H9 (cell line): ENCODE measurements around the gene NEAT1. TPM values are rescaled to one million over a fixed set of nuclear protein-coding genes. Genes with fewer than 3 reads are reported as not detected.

Experiments
- DNase-seq: peaks from one replicate; pipeline ENCODE4 v3.0.0-alpha.2; 2017
- H2AFZ ChIP-seq: one replicate; pipeline ENCODE4 v1.6.1; 2013; ENCODE audit warnings: mild to moderate bottlenecking, low read length, control low read depth, moderate library complexity
- H2AK5ac ChIP-seq: 2 replicates; pipeline ENCODE4 v1.6.1; 2013; ENCODE audit warnings: low read length, control low read depth, mixed read lengths; ENCODE audit not compliant: insufficient read length
- H2BK120ac ChIP-seq: one replicate; pipeline ENCODE4 v1.6.1; 2013; ENCODE audit warnings: low read depth, mild to moderate bottlenecking, low read length, control low read depth, inconsistent platforms; ENCODE audit not compliant: poor library complexity, severe bottlenecking
- H2BK12ac ChIP-seq: 2 replicates; pipeline ENCODE4 v1.6.1; 2013; ENCODE audit warnings: low read length, control low read depth, mixed read lengths, low read depth; ENCODE audit not compliant: insufficient read length
- H2BK15ac ChIP-seq: 2 replicates; pipeline ENCODE4 v1.6.1; 2013; ENCODE audit warnings: low read depth, low read length, control low read depth
- H2BK20ac ChIP-seq: one replicate; pipeline ENCODE4 v1.6.1; 2013; ENCODE audit warnings: low read depth, mild to moderate bottlenecking, low read length, control low read depth, inconsistent platforms; ENCODE audit not compliant: poor library complexity, severe bottlenecking
- H2BK5ac ChIP-seq: 2 replicates; pipeline ENCODE4 v1.6.1; 2013; ENCODE audit warnings: low read length, control low read depth, mixed read lengths; ENCODE audit not compliant: insufficient read length
- H3K14ac ChIP-seq: 2 replicates; pipeline ENCODE4 v1.6.1; 2013; ENCODE audit warnings: low read length, control low read depth; ENCODE audit not compliant: insufficient read depth
- H3K18ac ChIP-seq: 2 replicates; pipeline ENCODE4 v1.6.1; 2013; ENCODE audit warnings: low read depth, mild to moderate bottlenecking, mixed read lengths, low read length, control low read depth; ENCODE audit not compliant: insufficient read length
- H3K23ac ChIP-seq: 2 replicates; pipeline ENCODE4 v1.6.1; 2013; ENCODE audit warnings: low read length, control low read depth, mixed read lengths, low read depth; ENCODE audit not compliant: insufficient read length
- H3K23me2 ChIP-seq: 2 replicates; pipeline ENCODE4 v1.6.1; 2013; ENCODE audit warnings: low read depth, mild to moderate bottlenecking, mixed read lengths, low read length, control low read depth; ENCODE audit not compliant: insufficient read length, poor library complexity, severe bottlenecking
- H3K27ac ChIP-seq: 2 replicates; pipeline ENCODE4 v1.5.1; 2013; ENCODE audit warnings: low read length, control low read depth, mixed read lengths, low read depth; ENCODE audit not compliant: insufficient read length
- H3K27me3 ChIP-seq: 2 replicates; pipeline ENCODE4 v1.6.1; 2013; ENCODE audit warnings: low read length, control low read depth, inconsistent platforms; ENCODE audit not compliant: insufficient read depth
- H3K4ac ChIP-seq: 2 replicates; pipeline ENCODE4 v1.6.1; 2013; ENCODE audit warnings: low read depth, mild to moderate bottlenecking, control low read depth, inconsistent platforms, low read length, moderate library complexity
- H3K4me1 ChIP-seq: 2 replicates; pipeline ENCODE4 v1.6.1; 2013; ENCODE audit warnings: low read length, control low read depth, inconsistent platforms; ENCODE audit not compliant: insufficient read depth
- H3K4me2 ChIP-seq: 2 replicates; pipeline ENCODE4 v1.6.1; 2013; ENCODE audit warnings: low read length, control low read depth, mixed read lengths; ENCODE audit not compliant: insufficient read length, insufficient read depth
- H3K56ac ChIP-seq: 2 replicates; pipeline ENCODE4 v1.6.1; 2013; ENCODE audit warnings: low read depth, mild to moderate bottlenecking, mixed read lengths, low read length, control low read depth; ENCODE audit not compliant: insufficient read length
- H3K79me1 ChIP-seq: 2 replicates; pipeline ENCODE4 v1.6.1; 2013; ENCODE audit warnings: low read depth, mild to moderate bottlenecking, moderate library complexity, low read length, control low read depth, inconsistent platforms; ENCODE audit not compliant: insufficient read depth, poor library complexity, severe bottlenecking
- H3K79me2 ChIP-seq: 2 replicates; pipeline ENCODE4 v1.6.1; 2013; ENCODE audit warnings: low read length, control low read depth, inconsistent platforms; ENCODE audit not compliant: insufficient read depth
- H3K9ac ChIP-seq: 2 replicates; pipeline ENCODE4 v1.6.1; 2013; ENCODE audit warnings: low read length, control low read depth, mixed read lengths; ENCODE audit not compliant: insufficient read length; ENCODE audit errors: extremely low read depth
- H3K9me3 ChIP-seq: one replicate; pipeline ENCODE4 v1.6.1; 2013; ENCODE audit warnings: low read depth, low read length, inconsistent platforms; ENCODE audit not compliant: control insufficient read depth
- H3T11ph ChIP-seq: one replicate; pipeline ENCODE4 v1.6.1; 2013; ENCODE audit warnings: mild to moderate bottlenecking, low read length, control low read depth, inconsistent platforms
- H4K20me1 ChIP-seq: one replicate; pipeline ENCODE4 v1.6.1; 2013; ENCODE audit not compliant: control insufficient read depth, insufficient read length, insufficient read depth
- H4K5ac ChIP-seq: 2 replicates; pipeline ENCODE4 v1.6.1; 2013; ENCODE audit warnings: low read depth, mild to moderate bottlenecking, mixed read lengths, low read length, control low read depth; ENCODE audit not compliant: insufficient read length
- H4K8ac ChIP-seq: replicated peaks from 2 replicates; pipeline ENCODE4 v1.6.1; 2013; ENCODE audit warnings: low read length, control low read depth, mixed read lengths, low read depth; ENCODE audit not compliant: insufficient read length
- H4K91ac ChIP-seq: 2 replicates; pipeline ENCODE4 v1.6.1; 2013; ENCODE audit warnings: low read depth, mild to moderate bottlenecking, moderate library complexity, mixed read lengths, low read length, control low read depth; ENCODE audit not compliant: insufficient read length
- H3K27ac Mint-ChIP-seq, 3 experiments: 2 replicates in 2 of 3; 3 replicates in 1 of 3; pipeline ENCODE4 v1.8.0; 2020 to 2021; ENCODE audit warnings: mixed read lengths in 3 of 3, mild to moderate bottlenecking in 1 of 3, moderate library complexity in 1 of 3
- H3K27me3 Mint-ChIP-seq: 2 replicates; pipeline ENCODE4 v1.8.0; 2021; ENCODE audit warnings: low read depth, mild to moderate bottlenecking, moderate library complexity, mixed read lengths
- H3K36me3 Mint-ChIP-seq, 3 experiments: 2 replicates in 2 of 3; 3 replicates in 1 of 3; pipeline ENCODE4 v1.8.0; 2020 to 2021; ENCODE audit warnings: low read depth in 3 of 3, mixed read lengths in 3 of 3; ENCODE audit not compliant: insufficient read depth in 1 of 3
- H3K4me1 Mint-ChIP-seq, 2 experiments: 2 replicates each; pipeline ENCODE4 v1.8.0; 2020; ENCODE audit warnings: mixed read lengths in 2 of 2
- H3K4me3 Mint-ChIP-seq, 2 experiments: 2 replicates in 1 of 2; 3 replicates in 1 of 2; pipeline ENCODE4 v1.8.0; 2020 to 2021; ENCODE audit warnings: mild to moderate bottlenecking in 2 of 2, mixed read lengths in 2 of 2, moderate library complexity in 1 of 2
- H3K9me3 Mint-ChIP-seq, 2 experiments: 2 replicates in 1 of 2; 3 replicates in 1 of 2; pipeline ENCODE4 v1.8.0; 2020; ENCODE audit warnings: mild to moderate bottlenecking in 2 of 2, mixed read lengths in 2 of 2, moderate library complexity in 1 of 2
- CTCF ChIP-seq: fragments of 200-600 bp; sonication (generic); conservative IDR thresholded peaks from 3 replicates; pipeline ENCODE4 v1.8.0; 2021; ENCODE audit warnings: antibody characterized with exemption, mild to moderate bottlenecking
- WGBS: extraction: QIAGEN DNeasy Blood & Tissue Kit; methylation state at CpG from one replicate; pipeline ENCODE4 v1.1.7; 2013; ENCODE audit warnings: missing lambda C conversion rate, low lambda C conversion rate, mixed read lengths; ENCODE audit not compliant: insufficient read length; ENCODE audit errors: extremely low coverage; 5-methylcytosine and 5-hydroxymethylcytosine counted together
- total RNA-seq: library from RNA; stranded (reverse); gene quantifications from 2 replicates; pipeline ENCODE4 v1.2.1, GENCODE V29; 2021

Gene NEAT1
- total RNA-seq, 1 experiment from 2014 or later, result 12.7 TPM

DNA sequence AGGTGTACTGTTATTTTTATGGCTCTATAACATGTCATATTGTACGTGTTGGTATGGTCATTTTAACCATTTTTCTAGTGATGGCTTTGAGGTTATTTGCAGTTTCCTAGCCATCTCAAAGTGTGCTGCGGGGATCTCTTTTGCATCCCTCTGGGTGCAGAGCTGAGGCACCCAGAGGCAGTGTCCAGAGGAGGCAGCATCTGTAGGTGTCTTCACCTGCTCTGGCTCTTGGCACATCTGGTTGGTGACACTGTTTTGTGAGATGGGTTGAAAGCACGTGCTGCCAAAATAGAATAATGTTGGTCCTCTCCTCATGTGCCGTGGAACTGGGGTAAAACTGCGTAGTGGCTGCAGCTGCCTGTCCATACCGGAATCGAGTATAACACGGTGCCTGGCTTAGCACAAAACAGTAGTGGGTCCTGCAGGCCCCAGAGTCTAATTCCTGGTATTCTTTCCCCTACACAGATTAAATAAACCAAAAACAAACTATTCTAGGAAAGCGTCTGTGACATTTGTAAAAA is 12.9 kb downstream of the NEAT1 start:
- Histone ChIP-seq H2AK5ac (no peak overlapping the region), H3K56ac (no peak overlapping the region), H3K4me1 (0 out of 2 replicates have a peak, but pooled peaks cover 1% of the 10 kb centered on the region), H3K14ac (no peak overlapping the region), H3K4me2 (no peak overlapping the region), H4K8ac (no peak overlapping the region), H3K9ac (no peak overlapping the region), H2AFZ (no peak overlapping the region), H3K79me1 (no peaks in the 10 kb centered on the region), H3K23ac (no peak overlapping the region), H2BK5ac (no peak overlapping the region), H4K5ac (no peak overlapping the region), H3K27ac (no peak overlapping the region), H3K18ac (no peak overlapping the region), H2BK12ac (no peak overlapping the region), H2BK15ac (no peak overlapping the region), H2BK20ac (no peak overlapping the region), H3K4ac (no peak overlapping the region), H3K27me3 (no peaks in the 10 kb centered on the region), H4K91ac (no peak overlapping the region), H3K23me2 (no peaks in the 10 kb centered on the region), H3K79me2 (no peaks in the 10 kb centered on the region; the same call in 1 of the 2 replicates), H2BK120ac (no peak overlapping the region), H3T11ph (no peak overlapping the region), H3K9me3 (no peaks in the 10 kb centered on the region), H4K20me1 (no peaks in the 10 kb centered on the region)
- Mint-ChIP-seq H3K4me3 (no peak overlapping the region), H3K9me3 (no peaks in the 10 kb centered on the region), H3K27me3 (no peaks in the 10 kb centered on the region), H3K27ac (no peak overlapping the region), H3K36me3 (no peaks in the 10 kb centered on the region), H3K4me1 (no peaks in the 10 kb centered on the region)
- DNase-seq, result no peak
- no peak for TF ChIP-seq CTCF
- WGBS, result no CpG with 5 or more reads among the region's 9 CpGs
